Astrocyte of the cerebellum (primary cell): ENCODE data around the gene RASL11B.

ENCODE experiments used
- DNase-seq: peaks from one replicate; pipeline ENCODE4 v3.0.0-alpha.2; 2011; ENCODE audit warnings: low read depth
- H3K4me3 ChIP-seq: 2 replicates; pipeline ENCODE4 v1.5.1; 2011; ENCODE audit warnings: mild to moderate bottlenecking, low read depth, low read length, moderate library complexity
- CTCF ChIP-seq: IDR thresholded peaks from 2 replicates; pipeline ENCODE4 v1.5.1; 2012; ENCODE audit warnings: low read length, low read depth, moderate library complexity, mild to moderate bottlenecking; ENCODE audit errors: missing control alignments
- in situ Hi-C: cut with HindIII; loops from 2 replicates; pipeline ENCODE4 v1.10.0; 2017; ENCODE audit warnings: low sequenced_read_pairs

RASL11B gene

GRCh38 chr4:52889778-52890520 is 27.8 kb downstream of the RASL11B start:
- in situ Hi-C loops = no loop called here
- DNase-seq = no peak
- no peak for TF ChIP-seq CTCF
- H3K4me3 ChIP-seq = no peak overlapping the region

GRCh38 chr4:52890521-52890791 is 28.3 kb downstream of the RASL11B start:
- TF ChIP-seq CTCF = no peak
- in situ Hi-C loops = no loop called here

GRCh38 chr4:52891743-52892142 is 29.6 kb downstream of the RASL11B start:
- H3K4me3 ChIP-seq = no peak overlapping the region
- in situ Hi-C loops = no loop called here
- TF ChIP-seq CTCF = no peak
- DNase-seq = no peak

More at GRCh38 chr4:52890521-52890791, 28.3 kb downstream of the RASL11B start:
- no peak overlapping the region for H3K4me3 ChIP-seq
- DNase-seq = no peak

GRCh38 chr4:52892880-52893279 is 30.8 kb downstream of the RASL11B start:
- in situ Hi-C loops = no loop called here
- H3K4me3 ChIP-seq = no peak overlapping the region
- TF ChIP-seq CTCF = no peak
- no peak for DNase-seq

- DNase-seq = peak; percentile 18
- in situ Hi-C loops = no loop called here
- TF ChIP-seq CTCF = no peak
- H3K4me3 ChIP-seq = no peak overlapping the region
These were observed 32.3 kb downstream of the RASL11B start for GRCh38 chr4:52894443-52894842.

- no peak overlapping the region for H3K4me3 ChIP-seq
- in situ Hi-C loops = no loop called here
- no peak for DNase-seq
- no peak for TF ChIP-seq CTCF
These were observed 41.2 kb downstream of the RASL11B start for GRCh38 chr4:52903273-52903672.
